Loucy (cell line): Measurements from ENCODE around the gene P2RY8.

Experiments used
- H2AFZ ChIP-seq: fragments of 200-600 bp; sonication (generic); 2 replicates; pipeline ENCODE4 v1.6.0; 2016; ENCODE audit warnings: antibody characterized with exemption, mild to moderate bottlenecking, low read length, moderate library complexity
- H3F3A ChIP-seq: fragments of 200-600 bp; 2 replicates; pipeline ENCODE4 v1.6.0; 2016; ENCODE audit warnings: antibody characterized with exemption, low read depth, mild to moderate bottlenecking
- H3K27me3 ChIP-seq: fragments of 200-600 bp; sonication (generic); 2 replicates; pipeline ENCODE4 v1.6.1; 2014; ENCODE audit warnings: low read length, mild to moderate bottlenecking; ENCODE audit not compliant: insufficient read depth, poor library complexity, severe bottlenecking
- H3K36me3 ChIP-seq: fragments of 200-600 bp; sonication (generic); 2 replicates; pipeline ENCODE4 v1.6.1; 2016; ENCODE audit warnings: low read length; ENCODE audit not compliant: insufficient read depth
- H3K4me1 ChIP-seq: fragments of 200-600 bp; sonication (generic); 2 replicates; pipeline ENCODE4 v1.5.1; 2014; ENCODE audit warnings: low read length, mild to moderate bottlenecking; ENCODE audit not compliant: insufficient read depth, poor library complexity, severe bottlenecking
- H3K4me2 ChIP-seq: fragments of 200-600 bp; sonication (generic); 2 replicates; pipeline ENCODE4 v1.6.0; 2014; ENCODE audit warnings: antibody characterized with exemption, low read length, low read depth, mild to moderate bottlenecking; ENCODE audit not compliant: poor library complexity, severe bottlenecking
- H3K4me3 ChIP-seq: fragments of 200-600 bp; sonication (generic); 2 replicates; pipeline ENCODE4 v1.5.1; 2014; ENCODE audit warnings: low read length, mild to moderate bottlenecking, mixed read lengths; ENCODE audit not compliant: poor library complexity, severe bottlenecking
- H3K79me2 ChIP-seq: fragments of 200-600 bp; sonication (generic); 2 replicates; pipeline ENCODE4 v1.6.1; 2014; ENCODE audit warnings: low read length; ENCODE audit not compliant: insufficient read depth
- H3K9ac ChIP-seq: fragments of 200-600 bp; sonication (generic); 2 replicates; pipeline ENCODE4 v1.6.0; 2014; ENCODE audit warnings: mild to moderate bottlenecking, low read depth, low read length, moderate library complexity; ENCODE audit not compliant: poor library complexity, severe bottlenecking
- H3K9me2 ChIP-seq: fragments of 200-600 bp; sonication (generic); replicated peaks from 2 replicates; pipeline ENCODE4 v1.6.1; 2016; ENCODE audit warnings: low read depth, low read length, mixed read lengths
- H3K9me3 ChIP-seq: fragments of 200-600 bp; sonication (generic); 2 replicates; pipeline ENCODE4 v1.6.1; 2014; ENCODE audit warnings: mild to moderate bottlenecking, antibody characterized with exemption, low read length, low read depth; ENCODE audit not compliant: insufficient read depth
- H4K20me1 ChIP-seq: fragments of 200-600 bp; sonication (generic); 2 replicates; pipeline ENCODE4 v1.6.0; 2014; ENCODE audit warnings: antibody characterized with exemption, low read length, mild to moderate bottlenecking; ENCODE audit not compliant: insufficient read depth, poor library complexity, severe bottlenecking
- CTCF ChIP-seq: fragments of 200-600 bp; sonication (generic); conservative IDR thresholded peaks from 2 replicates; pipeline ENCODE4 v1.5.1; 2014; ENCODE audit warnings: mild to moderate bottlenecking, antibody characterized with exemption, low read length
- EZH2phosphoT487 ChIP-seq: fragments of 200-600 bp; IDR thresholded peaks from 2 replicates; pipeline ENCODE4 v1.6.1; 2018; ENCODE audit warnings: antibody characterized with exemption, mild to moderate bottlenecking, moderate library complexity, borderline replicate concordance

P2RY8 gene

DNA sequence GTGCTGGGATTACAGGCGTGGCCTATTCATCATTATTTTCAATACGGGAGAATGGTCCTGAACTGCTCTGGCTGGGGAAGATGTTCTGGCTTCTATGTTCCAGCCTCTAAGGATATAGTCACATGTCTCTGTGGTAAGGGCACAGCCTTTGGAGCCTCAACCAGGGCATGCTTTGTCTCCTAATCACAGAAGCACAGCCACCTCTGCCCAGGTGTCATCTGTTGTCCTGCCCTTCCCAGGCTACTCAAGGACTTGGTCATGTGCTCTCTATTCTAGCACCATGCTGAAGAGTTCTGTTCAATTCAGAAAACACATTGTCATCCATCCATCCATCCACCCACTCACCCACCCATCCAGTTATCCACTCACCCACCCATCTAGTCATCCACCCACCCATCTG lies 113.8 kb downstream of the P2RY8 start:
- H3K79me2 ChIP-seq = no peaks in the 10 kb centered on the region
- H3K9me3 ChIP-seq = peaks cover 7% of the 10 kb centered on the region; the same call in 1 of the 2 replicates
- no peak overlapping the region for H3K9ac ChIP-seq
- TF ChIP-seq CTCF = no peak
- no peak for TF ChIP-seq EZH2phosphoT487
- H3K27me3 ChIP-seq = no peaks in the 10 kb centered on the region
- H3K4me3 ChIP-seq = no peak overlapping the region
- H3K4me2 ChIP-seq = no peak overlapping the region
- no peaks in the 10 kb centered on the region for H3F3A ChIP-seq
- no peaks in the 10 kb centered on the region for H3K9me2 ChIP-seq
- H3K4me1 ChIP-seq = no peaks in the 10 kb centered on the region
- H4K20me1 ChIP-seq = no peaks in the 10 kb centered on the region
- peaks cover 6% of the 10 kb centered on the region; the same call in 1 of the 2 replicates for H3K36me3 ChIP-seq
- no peak overlapping the region for H2AFZ ChIP-seq

DNA sequence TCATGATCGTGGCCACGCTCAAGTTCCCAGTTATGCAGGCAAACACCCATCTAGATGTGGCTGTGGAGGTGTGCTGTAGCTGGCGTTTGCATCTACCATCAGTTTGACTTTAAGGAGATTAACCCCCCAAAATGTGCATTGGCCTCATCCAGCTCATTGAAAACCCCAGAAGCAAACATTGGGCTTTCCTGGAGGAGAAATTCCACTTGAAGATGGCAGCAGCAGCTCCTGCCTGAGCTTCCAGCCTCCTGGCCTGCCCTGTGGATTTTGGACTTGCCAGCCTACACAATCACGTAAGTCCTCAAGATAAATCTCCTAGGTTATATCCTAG lies 114.9 kb downstream of the P2RY8 start:
- Histone ChIP-seq H4K20me1 (no peaks in the 10 kb centered on the region), H3K4me1 (no peaks in the 10 kb centered on the region), H3K9me2 (no peaks in the 10 kb centered on the region), H3K36me3 (peaks cover 6% of the 10 kb centered on the region; the same call in 1 of the 2 replicates), H2AFZ (no peak overlapping the region), H3K4me2 (no peak overlapping the region), H3K4me3 (no peak overlapping the region), H3K9ac (no peak overlapping the region), H3F3A (no peaks in the 10 kb centered on the region), H3K27me3 (no peaks in the 10 kb centered on the region), H3K79me2 (no peaks in the 10 kb centered on the region), H3K9me3 (peaks cover 7% of the 10 kb centered on the region; the same call in 1 of the 2 replicates)
- TF ChIP-seq CTCF (no peak), EZH2phosphoT487 (no peak)

- TF ChIP-seq EZH2phosphoT487 = no peak
- no peak for TF ChIP-seq CTCF
- Histone ChIP-seq H3K36me3 (peaks cover 6% of the 10 kb centered on the region; the same call in 1 of the 2 replicates), H3K9me3 (peaks cover 7% of the 10 kb centered on the region; the same call in 1 of the 2 replicates), H3K27me3 (no peaks in the 10 kb centered on the region), H3K9ac (no peak overlapping the region), H3K4me2 (no peak overlapping the region), H2AFZ (no peak overlapping the region), H3K4me1 (no peaks in the 10 kb centered on the region), H3K9me2 (no peaks in the 10 kb centered on the region), H3K4me3 (no peak overlapping the region), H3F3A (no peaks in the 10 kb centered on the region), H3K79me2 (no peaks in the 10 kb centered on the region), H4K20me1 (no peaks in the 10 kb centered on the region)
These were observed 115.4 kb downstream of the P2RY8 start for GRCh38 chrX:1421433-1422134.
